M059J (cell line): ENCODE results near the gene GAK. TPM values are rescaled to one million over a fixed set of nuclear protein-coding genes. Genes with fewer than 3 reads are reported as not detected.

Source experiments
- DNase-seq: peaks from one replicate; pipeline ENCODE4 v3.0.0-alpha.2; 2012; ENCODE audit warnings: low read depth
- total RNA-seq: library from RNA; depleted of rRNA; stranded (reverse); fragments of >200 nt; shearing (Covaris generic); gene quantifications from 2 replicates; pipeline ENCODE4 v1.2.3, GENCODE V29; 2014

Gene GAK
- total RNA-seq, 1 experiment from 2014 or later = 67.5 TPM

DNA sequence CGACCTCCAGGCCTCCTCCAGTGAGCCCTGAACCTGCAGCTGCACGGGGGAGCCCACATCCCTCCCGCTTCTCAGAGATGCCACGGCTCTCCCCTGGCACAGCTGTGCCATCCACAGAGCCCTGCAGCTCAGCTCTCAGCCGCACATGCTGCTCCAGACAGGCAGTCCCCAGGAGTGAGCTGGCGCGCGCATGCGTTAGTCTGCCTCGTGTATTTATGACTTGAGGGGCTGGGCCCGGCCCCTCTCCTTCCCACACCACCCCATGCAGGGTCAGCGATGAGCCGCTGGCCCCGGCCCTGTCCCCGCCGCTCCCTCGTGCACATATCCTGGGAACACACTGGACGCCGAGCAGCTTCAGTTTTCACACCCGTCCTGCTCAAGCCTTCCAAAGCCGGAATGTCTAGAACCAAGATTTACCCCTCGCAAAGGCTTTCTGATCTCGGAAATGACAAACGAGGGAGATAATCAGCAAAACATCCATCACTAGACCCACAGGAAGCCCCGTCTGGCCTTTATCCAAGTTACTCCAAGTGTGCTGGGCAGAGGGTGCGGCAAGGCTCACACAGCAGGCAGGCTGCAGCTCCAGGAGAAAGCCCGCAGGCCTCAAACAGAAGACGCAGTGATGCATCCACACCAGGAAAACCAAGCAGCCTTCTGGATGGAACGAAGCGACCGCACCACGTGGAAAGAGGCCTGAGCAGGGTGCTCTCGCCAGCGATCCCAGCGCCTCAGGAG is 24.3 kb downstream of the GAK start:
- no peak for DNase-seq

DNA sequence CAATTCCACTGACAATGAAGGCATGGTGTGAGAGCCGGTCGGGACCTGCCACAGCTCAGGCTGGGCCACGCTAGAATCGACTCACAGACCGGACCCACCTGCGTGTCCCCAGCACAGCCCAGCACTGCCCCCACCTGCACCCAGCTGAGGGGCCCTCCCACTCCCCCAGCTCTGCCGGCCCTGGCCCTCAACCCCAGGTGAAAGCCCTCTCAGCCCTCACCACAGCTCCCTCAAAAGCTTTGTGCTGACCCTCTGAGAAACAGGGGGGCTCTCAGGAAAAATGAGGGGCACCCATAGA is 25.1 kb downstream of the GAK start:
- no peak for DNase-seq

DNA sequence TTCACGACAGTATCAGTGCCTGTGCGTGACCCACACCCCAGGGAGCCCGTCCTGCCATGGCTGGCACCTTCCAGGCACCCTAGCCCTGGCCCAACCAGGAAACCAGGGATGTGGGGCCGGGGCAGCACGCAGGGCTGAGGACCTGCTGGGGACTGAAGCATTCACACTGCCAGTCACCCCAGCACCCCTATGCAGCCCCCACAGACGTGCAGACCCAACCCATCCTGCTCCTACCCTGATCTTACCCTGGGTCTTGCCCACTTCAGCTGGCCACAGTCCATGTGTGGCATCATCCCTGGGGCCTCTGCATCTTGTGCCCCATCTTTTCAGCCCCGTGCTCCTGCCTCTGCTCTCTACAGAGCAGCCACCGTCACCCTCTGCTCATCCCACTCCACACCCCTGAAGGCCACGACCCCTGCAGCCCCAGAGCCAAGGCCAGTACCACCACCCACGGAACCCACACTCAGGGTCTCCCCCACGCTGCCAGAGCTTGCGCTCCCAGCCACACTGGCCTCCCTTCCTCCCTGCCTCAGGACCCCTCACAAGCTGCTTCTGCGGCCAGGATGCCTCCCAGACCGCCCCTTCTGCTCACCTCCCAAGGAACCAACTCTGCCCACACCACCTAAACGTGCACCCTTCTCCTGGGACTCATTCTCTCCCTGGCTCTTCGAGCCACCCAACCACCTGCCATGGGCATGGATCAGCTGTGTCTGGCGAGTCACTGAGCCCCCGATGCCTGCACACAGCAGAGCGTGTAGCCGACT is 25.6 kb downstream of the GAK start:
- DNase-seq = no peak

DNA sequence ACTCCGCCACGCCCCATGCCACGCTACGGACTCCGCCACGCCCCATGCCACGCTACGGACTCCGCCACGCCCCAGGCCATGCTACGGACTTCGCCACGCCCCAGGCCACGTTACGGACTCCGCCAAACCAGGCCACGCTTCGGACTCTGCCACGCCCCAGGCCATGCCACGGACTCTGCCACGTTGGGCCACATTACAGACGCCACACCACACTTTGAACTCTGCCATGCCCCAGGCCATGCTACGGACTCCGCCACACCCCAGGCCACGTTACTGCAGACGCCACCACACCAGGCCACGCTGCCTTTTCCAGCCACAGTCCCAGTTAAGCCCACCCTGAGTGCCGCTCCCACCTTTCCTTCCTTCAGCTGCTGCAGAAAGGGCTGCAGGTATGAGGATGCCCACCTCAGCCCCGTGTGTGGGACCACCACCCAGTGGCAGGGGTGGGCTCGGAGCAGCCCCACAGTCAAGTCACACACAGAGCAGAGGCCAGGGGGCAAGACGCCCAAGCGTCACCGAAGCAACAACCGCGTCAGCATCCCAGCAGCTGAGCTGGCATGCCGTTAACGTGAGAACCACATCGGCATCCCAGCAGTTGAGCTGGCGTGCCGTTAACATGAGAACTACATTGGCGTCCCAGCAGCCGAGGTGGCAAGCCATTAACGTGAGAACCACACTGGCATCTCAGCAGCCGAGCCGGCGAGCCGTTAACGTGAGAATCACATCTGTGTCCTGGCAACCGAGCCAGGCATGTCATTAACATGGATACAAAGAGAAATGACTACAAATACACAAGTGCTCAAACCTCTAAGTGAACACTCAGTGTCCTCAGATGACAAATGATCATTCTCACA is 26.4 kb downstream of the GAK start:
- no peak for DNase-seq

DNA sequence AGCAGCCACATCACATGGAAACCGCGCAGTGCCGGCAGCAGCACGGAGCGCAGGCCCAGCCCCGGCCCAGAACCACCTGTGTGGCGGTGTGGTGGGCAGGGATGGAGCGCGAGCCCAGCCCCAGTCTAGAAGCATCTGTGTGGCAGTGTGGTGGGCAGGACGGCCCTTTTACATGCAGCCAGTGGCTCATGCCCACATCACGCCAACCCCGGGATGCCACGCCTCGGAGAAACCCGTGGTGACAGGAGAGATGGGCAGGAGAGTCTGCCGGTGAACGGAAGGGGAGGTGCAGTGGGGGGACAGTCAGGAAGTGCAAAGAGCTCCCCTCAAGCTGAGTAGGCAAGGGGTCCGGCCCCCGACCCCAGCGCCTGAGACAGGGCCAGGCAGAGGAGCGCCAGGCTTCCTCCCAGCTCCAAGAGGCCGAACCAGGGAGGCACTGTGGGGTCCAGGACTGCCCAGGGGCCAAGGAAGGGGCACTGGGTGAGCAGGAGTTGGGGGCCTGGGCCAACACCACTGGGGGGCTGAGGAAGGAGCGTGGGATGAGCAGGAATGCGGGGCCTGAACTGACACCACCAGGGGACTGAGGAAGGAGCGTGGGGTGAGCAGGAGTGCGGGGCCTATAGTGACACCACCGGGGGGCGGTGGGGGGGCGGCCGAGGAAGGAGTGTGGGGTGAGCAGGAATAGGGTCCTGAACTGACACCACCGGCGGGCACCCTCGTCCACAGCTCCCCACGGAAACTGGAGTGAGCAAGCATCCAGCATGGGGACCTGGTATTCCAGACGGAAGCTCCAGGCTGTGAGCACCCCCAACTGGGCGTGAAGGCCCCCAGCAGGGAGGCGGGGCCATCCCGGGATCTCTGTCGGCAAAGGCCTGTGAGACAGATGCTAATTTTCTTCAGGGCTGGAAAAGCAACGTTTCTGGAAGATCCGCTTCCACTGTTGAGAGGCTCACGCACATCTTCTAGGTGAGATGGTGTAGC is 28.8 kb downstream of the GAK start:
- DNase-seq = no peak

DNA sequence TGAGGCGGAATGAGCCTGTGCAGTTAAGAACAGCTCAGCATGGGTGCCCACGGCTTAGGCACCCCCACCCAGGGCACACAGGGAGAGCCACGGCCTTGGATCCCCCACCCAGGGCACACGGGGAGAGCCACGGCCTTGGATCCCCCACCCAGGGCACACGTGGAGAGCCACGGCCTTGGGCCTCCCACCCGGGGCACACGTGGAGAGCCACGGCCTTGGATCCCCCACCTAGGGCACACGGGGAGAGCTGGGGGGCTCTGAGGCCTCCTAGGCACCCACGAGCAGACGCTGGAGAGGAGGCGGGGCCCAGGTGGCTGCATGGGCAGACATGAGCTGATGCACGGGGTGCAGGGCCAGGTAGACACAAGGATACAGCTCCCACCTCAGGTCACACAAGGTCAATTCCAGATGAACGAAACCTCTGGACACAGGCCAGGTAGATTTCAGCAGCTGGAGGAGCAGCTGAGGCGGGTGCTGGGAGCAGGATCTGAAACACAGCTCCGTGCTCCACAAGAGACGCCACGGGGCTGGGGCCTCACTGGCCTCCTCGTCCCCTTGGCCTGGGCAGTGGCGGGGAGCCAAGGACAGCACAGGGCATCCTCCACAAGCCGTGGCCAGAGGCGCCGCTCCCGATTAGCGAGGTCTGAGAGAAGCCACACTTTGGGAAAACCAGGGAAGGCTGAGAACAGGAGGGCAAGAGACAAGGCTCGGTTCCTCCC is 30.8 kb downstream of the GAK start:
- DNase-seq = no peak

DNA sequence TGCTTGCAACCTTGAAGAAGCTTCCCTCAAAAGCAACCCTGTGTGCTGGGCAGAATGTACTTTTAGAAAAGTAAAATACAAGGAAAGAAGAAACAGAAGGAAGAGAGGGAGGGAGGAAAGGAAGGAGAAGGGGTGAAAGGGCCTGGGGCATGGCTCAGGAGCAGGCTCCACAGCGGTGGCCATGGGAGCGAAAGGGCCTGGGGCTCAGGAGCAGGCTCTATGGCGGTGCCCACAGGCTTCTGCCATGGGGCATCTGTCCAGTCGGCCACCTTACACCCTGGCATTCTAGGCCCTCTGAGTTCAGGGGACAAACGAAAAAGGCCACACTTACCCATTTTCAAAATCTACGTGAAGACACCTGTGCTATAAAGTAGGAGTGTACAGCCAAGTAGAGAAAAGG is 31.4 kb downstream of the GAK start:
- DNase-seq = no peak

DNA sequence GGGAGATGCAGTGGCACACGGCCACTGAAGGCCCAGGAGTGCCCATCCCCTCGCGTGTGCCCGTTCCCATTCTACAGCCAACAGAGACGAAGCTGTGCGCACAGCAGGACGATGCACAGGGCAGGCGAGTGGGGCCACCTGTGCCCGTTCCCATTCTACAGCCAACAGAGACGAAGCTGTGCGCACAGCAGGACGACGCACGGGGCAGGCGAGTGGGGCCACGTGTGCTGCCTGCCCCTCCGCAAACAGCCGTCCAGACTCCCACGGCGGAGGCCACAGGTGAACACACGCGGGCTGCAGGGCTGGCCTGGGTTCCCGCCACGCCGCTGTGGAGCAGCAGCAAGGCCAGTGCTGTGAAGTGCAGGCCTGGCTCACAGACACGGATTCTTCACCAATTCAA is 32.0 kb downstream of the GAK start:
- DNase-seq = no peak

DNA sequence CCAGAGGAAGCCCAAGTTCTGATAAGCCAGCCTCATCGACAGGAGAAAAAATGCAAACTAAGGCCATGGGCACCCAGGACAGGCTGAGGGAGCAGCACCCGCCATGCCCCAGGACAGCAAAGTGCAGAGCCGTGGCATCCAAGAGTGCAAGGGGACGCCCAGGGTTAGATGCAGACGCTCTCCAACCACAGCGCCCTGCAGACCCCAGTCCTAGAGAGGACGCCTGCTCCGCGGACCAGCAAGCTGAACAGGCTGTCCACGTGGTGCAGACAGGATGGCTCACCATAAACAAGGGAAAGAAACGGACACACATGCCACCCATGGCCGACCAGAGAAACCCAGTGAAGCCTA is 32.6 kb downstream of the GAK start:
- no peak for DNase-seq

DNA sequence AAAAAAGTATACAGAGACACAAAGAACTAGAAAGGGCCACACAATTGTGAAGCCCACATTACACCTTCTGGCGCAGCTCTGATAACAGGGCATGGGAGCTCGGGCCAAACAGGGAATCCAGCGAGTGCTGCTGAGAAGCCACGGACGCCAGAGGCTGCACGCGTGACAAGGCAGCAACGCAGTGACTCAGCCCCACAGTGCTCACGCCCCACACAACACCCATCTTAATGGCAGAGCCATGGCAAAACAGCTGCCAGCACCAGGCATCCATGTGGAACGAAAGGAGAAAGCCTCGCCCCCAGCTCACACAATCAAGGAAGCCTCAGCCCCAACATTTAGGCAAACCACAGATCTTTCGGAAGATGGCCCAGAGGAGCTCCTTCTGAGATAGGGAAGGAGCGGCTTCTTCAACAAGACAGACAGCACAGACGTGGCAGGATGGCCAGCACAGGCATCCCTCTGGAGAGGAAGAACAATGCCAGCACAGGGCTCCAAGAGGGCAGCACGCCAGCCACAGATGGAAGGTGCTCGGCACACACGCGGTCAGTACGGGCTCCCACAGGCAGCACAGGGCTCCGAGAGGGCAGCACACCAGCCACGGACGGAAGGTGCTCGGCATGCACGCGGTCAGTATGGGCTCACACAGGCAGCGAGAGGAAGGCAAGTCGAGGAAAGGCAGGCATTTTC is 33.1 kb downstream of the GAK start:
- no peak for DNase-seq

DNA sequence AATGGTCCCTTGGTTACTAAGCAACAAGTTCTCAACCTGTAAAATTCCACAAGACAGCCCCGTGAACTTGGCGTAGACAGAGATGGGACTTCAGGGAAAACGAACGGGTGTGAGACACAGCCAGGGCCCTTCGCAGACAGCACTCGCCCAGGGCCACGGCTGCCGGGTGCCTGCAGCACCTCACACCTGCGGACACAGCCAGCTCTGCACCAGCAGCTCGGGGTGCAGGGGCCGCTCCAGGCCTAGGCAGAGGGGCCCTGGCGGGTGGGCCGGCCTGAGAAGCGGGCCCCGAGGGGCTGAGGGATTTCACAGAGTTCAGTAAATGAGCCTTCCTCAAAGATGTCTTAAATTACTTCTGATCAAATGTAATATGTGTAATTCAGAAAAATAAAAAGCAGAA is 34.0 kb downstream of the GAK start:
- DNase-seq = no peak

DNA sequence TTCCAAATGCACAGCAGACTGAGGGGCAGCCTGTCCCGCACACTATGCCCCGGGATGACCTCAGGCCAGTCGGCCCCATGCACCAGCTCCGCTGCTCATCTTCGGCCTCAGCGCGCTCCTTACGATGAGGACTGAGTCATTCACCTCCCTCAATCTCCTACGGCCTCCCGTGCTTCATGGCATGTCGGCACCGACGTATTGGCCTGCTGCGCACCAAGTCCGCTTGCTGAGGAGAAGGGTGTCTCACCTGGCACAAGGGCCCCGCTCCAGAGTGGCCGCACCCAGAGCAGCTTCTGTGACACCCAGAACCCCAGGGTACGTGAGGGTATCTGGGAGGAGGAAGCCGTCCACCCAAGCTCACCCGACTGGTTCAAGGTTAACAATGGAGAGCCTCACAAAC is 35.5 kb downstream of the GAK start:
- DNase-seq = no peak

DNA sequence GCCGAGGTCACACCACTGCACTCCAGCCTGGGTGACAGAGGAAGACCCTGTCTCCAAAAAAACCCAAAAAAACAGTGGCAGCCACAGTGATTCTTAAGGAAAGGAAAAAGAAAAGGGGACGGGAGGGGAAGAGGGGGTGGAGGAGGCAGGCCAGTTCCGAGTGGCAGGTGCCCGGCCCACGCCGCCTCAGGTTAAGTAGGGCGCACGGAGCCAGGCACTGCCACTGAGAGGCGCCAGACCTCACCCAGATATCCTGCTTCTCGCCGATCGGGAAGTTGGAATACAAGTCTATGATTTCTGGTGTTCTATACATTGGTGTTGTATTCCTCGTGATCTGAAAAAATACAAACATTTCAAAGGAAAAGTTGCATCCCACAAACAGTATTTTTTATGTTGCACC is 35.9 kb downstream of the GAK start:
- no peak for DNase-seq

DNA sequence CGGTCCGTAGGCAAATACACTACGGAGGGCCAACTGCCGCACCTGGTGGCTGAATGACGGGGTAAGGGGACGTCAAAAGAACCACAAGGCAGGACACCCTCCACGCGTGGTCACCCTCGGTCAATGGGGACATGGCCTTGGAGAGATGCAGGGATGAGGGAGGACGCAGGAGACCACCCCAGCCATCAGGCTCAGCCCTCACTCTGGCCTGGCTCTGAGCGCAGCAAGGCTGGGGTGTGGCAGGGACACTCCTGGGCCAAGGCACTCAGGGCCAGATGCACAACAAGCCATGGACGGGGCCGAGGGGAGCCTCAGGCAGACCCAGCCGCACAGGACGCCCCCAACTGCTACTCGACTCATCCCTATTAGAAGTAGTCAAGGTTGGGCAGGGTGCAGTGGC is 36.5 kb downstream of the GAK start:
- DNase-seq = no peak

DNA sequence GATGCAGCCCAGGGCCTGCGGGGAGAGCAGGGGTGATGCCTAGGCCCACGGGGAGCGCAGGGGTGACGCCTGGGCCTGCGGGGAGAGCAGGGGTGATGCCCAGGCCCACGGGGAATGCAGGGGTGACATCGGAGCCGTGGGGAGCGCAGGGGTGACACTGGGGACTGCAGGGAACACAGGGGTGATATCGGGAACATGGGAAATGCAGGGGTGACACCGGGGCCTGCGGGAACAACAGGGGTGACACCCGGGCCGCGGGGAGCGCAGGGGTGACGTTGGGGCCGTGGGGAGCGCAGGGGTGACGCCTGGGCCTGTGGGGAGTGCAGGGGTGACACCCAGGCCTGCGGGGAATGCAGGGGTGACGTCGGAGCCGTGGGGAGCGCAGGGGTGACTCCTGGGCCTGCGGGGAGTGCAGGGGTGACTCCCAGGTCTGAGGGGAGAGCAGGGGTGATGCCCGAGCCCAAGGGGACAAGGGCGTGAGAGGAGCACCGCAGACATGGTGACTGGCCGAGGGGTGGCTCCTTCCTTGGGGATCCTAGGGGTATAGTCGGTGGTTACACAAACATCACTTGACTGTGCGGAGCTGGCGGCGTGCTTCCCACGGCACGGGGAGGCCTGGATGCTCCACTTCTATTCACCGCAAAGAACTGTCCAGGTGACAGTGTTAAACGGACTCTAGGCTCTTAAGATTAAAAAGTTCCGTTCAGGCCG is 38.0 kb downstream of the GAK start:
- no peak for DNase-seq

DNA sequence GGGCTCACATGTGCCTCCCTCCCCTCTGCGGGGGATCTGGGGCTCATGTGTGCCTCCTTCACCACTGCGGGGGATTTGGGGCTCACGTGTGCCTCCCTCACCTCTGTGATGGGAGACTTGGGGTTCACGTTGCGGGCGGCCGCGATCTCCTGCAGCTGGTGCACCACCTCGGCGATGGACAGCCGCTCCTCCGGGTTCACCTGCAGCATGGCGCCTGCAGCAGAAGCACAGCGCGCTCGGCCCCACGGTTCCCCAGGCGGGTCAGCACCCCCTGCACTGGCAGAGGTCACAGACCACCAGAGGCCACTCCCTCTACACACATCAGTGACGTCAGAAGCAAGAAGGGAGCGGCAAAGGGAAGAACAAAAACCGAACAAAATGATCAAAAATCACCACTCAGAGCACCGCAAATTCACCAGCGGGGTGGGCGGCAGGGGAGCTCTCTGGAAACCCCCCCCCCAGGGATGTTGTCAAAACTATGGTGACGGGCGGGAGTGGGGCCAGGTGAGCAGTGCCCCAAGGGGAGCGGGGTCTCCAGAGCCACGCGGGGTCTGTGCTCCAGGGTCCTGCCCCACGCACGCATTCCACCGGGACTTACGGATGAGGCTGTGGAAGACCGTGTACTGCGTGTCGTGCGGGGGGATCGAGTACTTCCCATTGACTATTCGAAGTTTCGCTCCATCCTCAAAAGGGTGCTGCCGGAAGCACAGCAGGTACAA is 38.7 kb downstream of the GAK start:
- no peak for DNase-seq

DNA sequence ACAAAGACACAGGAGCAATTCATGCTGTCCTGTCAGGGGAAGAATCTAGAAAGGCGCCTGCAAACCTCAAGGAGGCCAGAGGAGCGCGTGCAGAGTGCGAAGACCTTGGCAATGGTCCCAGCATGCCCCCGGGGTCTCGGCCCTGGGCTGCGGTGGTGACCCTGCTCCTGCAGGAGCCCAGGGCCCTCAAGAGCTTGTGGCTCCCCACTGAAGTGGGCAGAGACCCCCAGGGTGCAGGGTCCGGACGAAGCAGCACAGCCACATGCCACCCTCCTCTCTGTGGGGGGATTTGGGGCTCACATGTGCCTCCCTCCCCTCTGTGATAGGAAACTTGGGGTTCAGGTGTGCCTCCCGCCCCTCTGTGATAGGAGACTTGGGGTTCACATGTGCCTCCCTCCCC is 39.3 kb downstream of the GAK start:
- no peak for DNase-seq

DNA sequence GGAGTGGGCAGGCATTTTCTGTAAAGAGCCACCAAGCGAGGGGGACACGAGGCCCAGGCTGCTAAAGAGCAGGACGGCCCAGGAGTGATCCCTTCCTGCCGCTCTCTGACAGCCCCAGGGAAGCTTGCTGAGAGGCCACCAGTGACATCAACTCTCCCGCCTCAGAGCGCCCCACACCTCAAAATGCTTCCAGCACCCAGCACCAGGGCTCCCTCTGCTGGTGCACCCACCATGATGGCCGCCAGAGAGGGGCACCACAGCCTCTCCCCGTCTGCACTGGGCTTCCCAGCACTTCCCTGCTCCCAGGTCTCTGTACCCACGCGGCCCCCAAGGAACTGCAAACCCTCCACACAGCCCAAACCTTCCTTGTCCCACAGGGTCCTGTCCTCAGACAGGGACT is 40.4 kb downstream of the GAK start:
- no peak for DNase-seq

DNA sequence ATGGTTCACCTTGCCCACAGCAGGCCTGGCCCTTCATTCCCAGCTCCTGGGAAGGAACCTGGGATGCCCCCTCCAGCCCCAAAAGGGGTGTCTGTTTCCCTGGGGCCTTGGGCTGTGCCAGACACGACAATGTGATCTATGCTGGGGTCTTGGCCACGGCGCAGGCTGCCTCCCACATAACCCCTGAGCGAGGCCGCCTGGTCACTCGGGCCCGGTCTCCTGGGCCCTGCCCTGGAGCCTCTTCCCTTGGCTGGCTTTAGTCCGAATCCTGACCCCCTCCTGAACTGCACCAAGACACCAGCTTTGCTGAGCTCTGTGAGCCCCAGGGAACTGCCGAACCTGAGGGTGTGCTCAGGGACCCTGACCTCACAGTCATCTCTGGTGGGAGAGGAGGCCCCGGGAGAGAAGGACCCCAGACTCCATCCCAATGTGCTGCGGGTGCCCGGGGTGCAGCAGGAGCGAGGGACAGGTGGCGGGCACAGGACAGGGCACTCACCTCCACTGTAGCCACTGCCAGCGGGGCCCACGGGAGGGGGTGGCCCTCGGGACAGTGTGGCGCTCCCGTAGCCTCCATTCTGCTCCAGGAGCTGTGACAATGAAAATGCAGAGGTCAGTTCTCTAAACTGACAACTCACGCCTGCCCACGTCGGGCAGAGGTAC is 42.0 kb downstream of the GAK start:
- no peak for DNase-seq
